HG03378 (cell line): ENCODE measurements around the gene CELF2.

ENCODE experiments used
- ATAC-seq: cut with Tn5 transposase; IDR thresholded peaks from one replicate; pipeline ENCODE4 v1.9.1; 2021; ENCODE audit warnings: mild to moderate bottlenecking, moderate library complexity; ENCODE audit not compliant: unreplicated experiment

CELF2 gene

GRCh38 chr10:11020548-11020942, 2.9 kb downstream of the CELF2 start:
- ATAC-seq: no peak

GRCh38 chr10:11022213-11022612, 4.5 kb downstream of the CELF2 start:
- ATAC-seq: no peak

DNA sequence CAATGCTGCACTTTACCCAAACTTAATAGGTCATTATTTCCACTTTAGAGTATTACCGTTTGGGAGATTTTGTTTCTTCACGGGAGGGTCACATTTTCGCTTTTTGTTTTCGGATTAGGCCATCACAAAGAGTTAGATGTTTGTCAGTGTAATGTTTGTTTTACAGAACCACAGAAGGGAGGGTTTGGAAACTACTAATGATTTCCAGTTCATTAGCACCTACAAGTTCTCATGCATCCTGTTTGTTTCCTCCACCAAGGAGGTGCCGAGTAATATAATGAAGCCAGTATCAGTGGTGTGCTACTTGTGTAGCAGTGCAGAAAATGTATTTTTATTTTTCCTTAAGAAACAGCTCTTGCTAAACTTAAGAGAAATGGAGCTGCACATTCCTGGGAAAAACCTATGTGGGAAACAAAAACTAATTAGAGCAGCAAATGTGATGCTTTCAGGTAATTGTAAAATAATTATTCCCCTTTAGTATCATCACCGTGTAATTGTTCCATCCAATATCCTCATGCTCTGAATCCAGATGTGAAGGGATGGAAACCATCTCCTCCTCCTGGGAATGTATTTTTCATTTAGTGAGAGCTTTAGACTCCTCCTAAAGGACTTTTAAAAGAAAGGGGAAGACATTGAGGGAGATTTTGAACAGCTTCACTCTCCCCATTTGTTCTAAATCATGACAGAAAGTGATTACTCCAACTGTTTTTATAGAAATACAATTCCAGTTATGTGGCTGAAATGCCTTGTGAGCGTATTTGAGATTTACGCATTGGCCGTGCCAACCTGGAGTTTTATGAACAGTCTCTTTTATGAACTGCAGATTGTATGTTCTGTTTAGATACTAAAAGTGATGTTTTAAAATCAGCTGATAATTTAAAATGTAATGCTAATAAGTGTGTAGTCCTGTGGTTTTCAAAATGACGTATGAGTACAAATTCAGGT, 5.6 kb downstream of the CELF2 start:
- ATAC-seq: no peak

DNA sequence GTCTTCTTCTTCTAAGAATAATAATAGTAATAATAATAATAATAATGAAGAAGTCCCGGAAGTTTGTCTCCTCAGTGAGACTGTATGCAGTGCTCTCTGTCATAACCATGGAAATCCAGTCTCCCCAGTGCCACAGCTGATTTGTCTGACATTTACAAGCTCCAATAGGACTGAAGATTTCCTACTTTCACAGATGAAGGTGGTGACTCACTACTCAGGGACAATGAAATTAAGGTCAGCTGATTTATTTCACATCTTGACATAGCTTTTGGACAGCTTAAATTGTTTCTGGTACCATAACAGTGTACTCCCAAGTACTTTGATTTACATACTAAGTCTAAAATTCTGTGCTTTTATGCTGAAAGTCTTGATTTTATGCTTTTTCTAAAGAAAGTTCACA, 6.9 kb downstream of the CELF2 start:
- ATAC-seq: no peak

DNA sequence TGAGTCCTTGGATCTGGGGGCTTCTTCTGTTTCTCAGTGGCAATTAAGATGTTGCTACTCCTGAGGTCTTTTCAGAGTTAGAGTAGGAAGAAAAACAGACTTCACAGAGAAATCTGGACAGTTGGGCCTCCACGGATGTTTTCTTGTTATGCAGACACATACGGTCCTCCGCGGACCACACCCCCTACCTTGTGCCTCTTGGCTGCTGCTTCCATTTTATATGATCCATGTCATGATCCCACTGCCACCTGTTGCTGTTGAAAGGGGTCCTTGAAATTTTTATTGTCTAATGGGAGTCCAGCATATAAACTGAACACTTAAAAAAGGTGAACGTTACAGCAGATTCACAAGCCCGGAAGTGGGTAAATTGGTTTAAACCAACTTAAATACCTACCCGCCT, 8.3 kb downstream of the CELF2 start:
- ATAC-seq: no peak

- no peak for ATAC-seq
Observed at GRCh38 chr10:11026773-11027172, 9.1 kb downstream of the CELF2 start.

DNA sequence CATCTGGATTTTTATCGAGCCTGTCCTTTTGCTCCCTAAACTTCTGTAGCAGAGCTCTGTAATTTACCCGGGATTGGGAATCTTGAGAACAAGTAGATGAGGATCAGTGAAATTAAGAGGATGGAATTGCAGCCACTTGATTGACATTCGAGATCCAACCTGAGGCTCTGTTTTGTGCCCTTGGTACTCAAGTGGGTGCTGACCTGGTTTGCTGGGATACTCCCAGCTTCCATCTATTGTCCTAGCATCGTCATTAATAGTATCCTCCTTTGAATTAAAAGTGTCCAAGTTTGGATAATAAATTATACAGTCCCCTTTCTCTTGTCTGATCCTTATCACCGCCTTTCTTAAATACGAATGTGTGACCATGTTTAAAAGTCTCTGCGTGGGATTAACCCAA, 17.1 kb downstream of the CELF2 start:
- no peak for ATAC-seq

DNA sequence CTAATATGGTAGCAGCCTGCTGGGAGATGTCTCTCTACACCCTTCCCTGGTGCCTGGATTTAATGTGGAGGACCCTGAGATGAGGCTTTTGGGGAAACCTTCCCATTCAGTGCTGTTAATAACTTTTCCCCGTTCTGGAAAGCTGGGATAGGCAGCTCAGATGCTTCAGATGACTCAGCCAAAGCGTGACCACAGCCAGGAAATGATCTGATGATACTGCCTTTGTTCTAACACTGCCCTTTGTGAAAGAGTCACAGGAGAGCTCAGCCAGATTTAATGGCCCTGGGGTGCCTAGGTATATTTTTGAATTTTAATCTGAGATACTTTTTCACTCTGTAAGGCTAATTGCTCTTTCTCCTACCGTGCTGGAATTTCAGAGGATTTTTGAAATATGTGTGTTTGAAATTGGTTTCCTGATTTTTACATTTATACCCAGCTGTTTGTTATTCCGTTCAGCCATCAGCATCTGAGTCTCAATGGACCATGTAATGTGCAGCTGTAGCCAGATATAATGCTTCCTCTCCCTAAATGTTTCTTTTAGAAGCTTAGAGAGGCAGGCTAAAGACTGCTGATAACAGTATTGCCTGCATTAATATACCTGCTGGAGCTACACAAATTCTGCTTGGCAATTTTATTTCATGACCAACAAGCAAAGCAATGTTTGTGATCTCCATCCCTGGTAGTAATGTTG, 17.8 kb downstream of the CELF2 start:
- no peak for ATAC-seq

DNA sequence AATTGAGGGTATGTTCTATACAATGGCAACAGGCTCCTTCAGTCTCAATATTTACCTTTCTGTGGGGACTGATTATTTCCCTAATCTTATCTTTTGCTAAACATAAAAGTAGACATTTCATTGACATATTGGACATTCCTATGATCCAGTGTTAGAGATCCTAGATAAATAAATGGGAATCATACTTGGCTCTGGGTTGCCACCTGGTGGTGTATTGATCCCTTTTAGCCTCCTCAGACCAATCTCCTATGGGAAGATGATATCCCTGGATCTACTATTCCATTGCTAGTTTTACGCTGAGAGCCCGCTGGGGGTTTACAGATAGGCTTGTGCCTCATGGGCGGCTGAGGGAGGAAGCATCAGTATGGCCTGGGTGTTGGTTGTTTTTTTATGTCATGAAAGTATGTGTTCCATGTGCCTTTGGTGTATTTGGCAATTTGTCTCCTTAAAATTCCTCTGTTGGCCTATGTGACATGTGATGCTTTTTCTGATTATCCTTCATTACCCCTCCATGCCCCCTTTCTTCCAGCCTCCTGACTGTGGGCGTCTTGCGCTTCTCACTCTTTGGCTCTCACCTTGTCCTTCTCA, 18.8 kb downstream of the CELF2 start:
- no peak for ATAC-seq

DNA sequence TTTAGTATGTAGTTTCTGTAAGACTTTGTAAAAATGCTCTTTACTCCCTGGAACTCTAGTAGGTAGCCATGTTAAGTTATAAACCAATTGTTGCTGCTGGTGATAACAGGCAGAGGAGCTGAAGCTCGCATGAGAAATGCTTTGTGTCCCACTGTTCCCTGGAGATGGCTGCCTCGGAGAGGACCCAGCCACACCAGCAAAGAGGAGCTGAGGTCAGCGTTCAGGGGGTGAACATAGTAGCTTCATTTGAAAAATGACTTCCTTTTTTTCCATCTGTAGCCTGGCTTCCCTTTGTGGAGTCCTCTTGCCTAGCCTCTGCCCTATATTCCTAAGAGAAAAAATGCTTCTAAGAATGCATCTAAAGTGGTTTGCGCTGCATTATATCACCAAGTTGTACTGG, 20.3 kb downstream of the CELF2 start:
- ATAC-seq: no peak

- ATAC-seq: no peak
Observed at GRCh38 chr10:11042357-11042756, 24.7 kb downstream of the CELF2 start.

DNA sequence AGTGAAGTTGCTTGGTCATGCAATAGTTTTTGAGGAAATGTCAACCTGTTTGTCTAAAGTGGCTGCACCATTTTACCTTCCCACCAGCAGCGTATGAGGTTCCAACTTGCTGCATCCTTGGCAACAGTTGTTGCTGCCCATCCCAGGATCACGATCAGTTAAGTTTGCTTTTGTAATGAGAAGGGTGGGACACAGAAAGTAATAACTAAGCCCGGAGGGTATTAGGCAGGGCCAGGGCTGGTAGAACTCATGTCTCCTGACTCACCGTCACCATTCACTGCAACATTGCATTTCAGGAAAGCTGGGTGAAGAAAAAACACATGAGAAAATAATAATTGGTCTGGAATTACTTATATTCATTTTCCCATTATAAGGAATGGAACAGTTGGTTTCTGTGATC, 25.4 kb downstream of the CELF2 start:
- ATAC-seq: no peak

DNA sequence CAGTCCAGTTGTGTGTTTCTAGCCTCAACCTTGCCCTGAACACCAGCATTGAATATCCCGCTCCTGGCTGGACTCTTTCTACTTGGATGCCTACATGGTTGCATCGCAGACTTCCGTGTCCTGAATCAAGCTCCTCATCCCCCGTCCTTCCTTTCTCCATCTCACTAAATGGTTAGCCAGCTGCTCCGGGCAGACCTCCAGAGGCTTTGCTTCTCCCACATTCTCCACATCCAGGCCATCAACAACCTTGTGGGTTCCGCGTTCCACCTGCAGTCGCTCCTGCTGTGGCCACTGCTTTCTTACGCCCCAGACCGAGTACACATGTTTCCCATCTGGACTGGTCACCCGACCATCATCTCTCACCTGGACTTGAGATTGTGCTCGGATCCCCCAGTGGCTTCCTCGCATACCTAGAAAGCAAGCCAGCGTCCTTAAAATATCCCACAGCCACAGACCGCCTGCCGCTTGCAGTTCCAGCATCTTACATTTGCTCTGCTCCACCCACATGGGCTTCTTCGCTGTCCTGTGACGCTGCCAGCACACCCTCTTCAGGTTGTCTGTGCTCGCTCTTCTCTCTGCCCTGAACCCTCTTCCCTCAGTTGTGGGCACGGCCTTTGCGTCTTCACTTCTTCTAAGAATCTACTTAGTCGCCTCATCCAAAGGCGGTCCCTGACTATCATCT, 25.9 kb downstream of the CELF2 start:
- ATAC-seq: no peak

DNA sequence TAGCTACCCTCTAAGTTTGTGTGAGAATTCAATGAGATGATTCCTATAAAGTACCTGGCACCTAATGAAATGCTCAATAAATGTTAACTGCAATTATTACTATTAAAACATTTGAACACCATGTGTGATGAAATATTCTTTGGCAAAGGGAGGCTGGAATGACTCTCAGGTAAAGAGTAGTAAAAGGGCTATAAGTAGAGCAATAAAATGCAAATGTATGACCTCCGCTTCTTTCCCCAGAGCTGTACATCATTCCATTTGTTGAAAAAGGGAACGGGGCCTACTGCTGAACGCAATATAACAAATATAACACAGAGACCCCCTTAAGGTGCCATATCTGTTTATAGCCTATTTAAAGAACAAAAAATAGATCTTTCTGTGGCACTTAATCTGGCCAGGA, 27.8 kb downstream of the CELF2 start:
- ATAC-seq: no peak

DNA sequence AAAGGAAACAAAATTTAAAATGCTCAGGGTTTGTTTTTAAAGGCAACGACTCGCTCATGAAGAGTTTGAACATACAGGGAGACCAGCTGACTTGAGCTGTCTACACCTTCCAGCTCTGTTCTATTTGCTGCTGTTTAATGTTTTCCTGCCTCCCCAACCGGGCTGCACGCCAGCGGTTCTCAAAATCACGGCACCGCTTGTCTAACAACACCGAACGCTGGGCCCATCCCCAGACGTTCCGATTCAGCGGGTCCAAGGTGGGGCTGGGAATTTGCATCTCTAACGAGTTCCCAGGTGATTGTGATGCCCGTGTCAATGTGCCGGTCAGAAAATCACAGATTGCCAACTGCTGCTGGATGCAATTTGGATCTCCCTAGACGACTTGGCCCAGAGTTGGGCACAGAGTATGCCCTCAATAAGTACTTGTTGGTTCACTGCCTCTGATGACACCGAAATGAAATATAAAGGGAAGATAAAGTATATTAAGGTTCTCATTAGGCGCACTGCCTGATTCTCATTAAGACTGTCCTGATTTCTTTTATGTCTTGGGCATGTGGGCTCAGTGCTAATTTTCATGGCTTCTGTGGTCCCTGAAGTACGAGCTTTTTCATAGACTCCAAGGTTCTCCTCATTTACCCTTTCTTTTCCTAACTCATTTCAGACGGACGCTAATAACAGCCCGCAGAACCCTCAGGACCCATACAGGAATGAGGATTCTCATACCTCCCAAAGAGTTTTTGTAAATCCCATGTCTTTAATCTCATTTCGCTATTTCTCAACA, 28.5 kb downstream of the CELF2 start:
- ATAC-seq: no peak

- ATAC-seq: no peak
Observed at GRCh38 chr10:11046776-11047160, 29.1 kb downstream of the CELF2 start.

GRCh38 chr10:11048707-11049278, 31.1 kb downstream of the CELF2 start:
- no peak for ATAC-seq

DNA sequence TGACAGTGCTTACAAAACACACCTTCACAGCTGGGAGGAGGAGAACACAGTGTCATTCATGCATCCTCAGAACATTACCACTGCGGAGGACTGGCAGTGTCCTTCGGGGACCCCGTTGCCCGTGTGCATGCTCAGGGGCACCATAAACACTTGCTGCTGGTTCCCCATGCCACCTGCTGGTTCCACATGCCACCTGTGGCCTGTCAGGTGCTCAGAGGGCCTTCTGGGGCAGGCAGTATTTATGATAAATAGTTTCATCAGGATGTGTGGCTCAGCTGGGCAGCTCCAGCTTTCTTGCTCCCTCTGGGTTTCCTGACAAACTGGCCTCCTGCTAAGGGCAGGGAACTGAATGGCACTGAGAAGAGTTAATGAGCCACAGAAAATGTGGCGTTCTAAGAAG, 32.1 kb downstream of the CELF2 start:
- ATAC-seq: no peak

GRCh38 chr10:11050301-11051287, 32.9 kb downstream of the CELF2 start:
- ATAC-seq: no peak
